ENCODE measurements around the gene CLCN2.

The CLCN2 gene

DNA sequence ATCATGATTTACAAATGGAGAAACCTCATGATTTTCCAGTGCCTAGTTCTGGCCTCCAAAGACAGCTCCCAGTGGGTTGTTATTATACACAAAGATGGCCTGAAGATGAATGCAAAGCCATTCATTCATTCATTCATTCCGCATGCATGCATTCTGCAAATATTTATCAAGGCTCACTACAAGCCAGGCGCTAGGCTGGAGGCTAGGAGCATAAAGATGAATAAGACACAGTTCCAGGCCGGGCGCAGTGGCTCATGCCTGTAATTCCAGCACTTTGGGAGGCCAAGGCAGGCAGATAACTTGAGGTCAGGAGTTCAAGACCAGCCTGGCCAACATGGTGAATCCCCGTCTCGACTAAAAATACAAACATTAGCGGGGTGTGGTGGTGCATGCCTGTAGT, 64.8 kb downstream of the CLCN2 start:
- DNase-seq (ENCODE audit: low read depth): no peak
